Memory B cell (primary cell): ENCODE data around the gene DSTN.

ENCODE experiments used
- ATAC-seq: fragments of 150-1000 bp; cut with Tn5 transposase; 2 replicates; pipeline ENCODE4 v1.10.0; 2021; ENCODE audit warnings: low read depth, mild to moderate bottlenecking, moderate library complexity
- DNase-seq, 2 donors: peaks; one replicate each; pipeline ENCODE4 v3.0.0; 2022; ENCODE audit warnings: low spot score in 2 of 2
- H3K27ac Mint-ChIP-seq: one replicate; pipeline ENCODE4 v1.8.0; 2022; ENCODE audit warnings: mild to moderate bottlenecking, moderate library complexity, mixed read lengths
- H3K27me3 Mint-ChIP-seq: one replicate; pipeline ENCODE4 v1.8.0; 2022; ENCODE audit warnings: mixed read lengths
- H3K36me3 Mint-ChIP-seq: one replicate; pipeline ENCODE4 v1.8.0; 2022; ENCODE audit warnings: mild to moderate bottlenecking, mixed read lengths
- H3K4me1 Mint-ChIP-seq: one replicate; pipeline ENCODE4 v1.8.0; 2022; ENCODE audit warnings: mixed read lengths
- H3K4me3 Mint-ChIP-seq: one replicate; pipeline ENCODE4 v1.8.0; 2022; ENCODE audit warnings: mild to moderate bottlenecking, moderate library complexity, mixed read lengths
- H3K9me3 Mint-ChIP-seq: one replicate; pipeline ENCODE4 v1.8.0; 2022; ENCODE audit warnings: mixed read lengths

The DSTN gene

GRCh38 chr20:17580895-17581294, 11.0 kb downstream of the DSTN start:
- DNase-seq, result no peak
- Mint-ChIP-seq H3K4me3 (no peak overlapping the region), H3K36me3 (peaks cover 2% of the 10 kb centered on the region), H3K9me3 (no peaks in the 10 kb centered on the region), H3K27me3 (no peaks in the 10 kb centered on the region), H3K4me1 (no peaks in the 10 kb centered on the region), H3K27ac (no peak overlapping the region)
- no peak for ATAC-seq

GRCh38 chr20:17583126-17583525, 13.3 kb downstream of the DSTN start:
- Mint-ChIP-seq H3K27me3 (no peaks in the 10 kb centered on the region), H3K4me1 (no peaks in the 10 kb centered on the region)

GRCh38 chr20:17584689-17585088, 14.8 kb downstream of the DSTN start:
- Mint-ChIP-seq H3K4me3 (no peak overlapping the region), H3K4me1 (peaks cover 2% of the 10 kb centered on the region), H3K36me3 (peaks cover 2% of the 10 kb centered on the region), H3K27ac (no peak overlapping the region), H3K9me3 (no peaks in the 10 kb centered on the region), H3K27me3 (no peaks in the 10 kb centered on the region)
- DNase-seq (no peak), ATAC-seq (no peak)

More at GRCh38 chr20:17583126-17583525, 13.3 kb downstream of the DSTN start:
- Mint-ChIP-seq H3K36me3 (peaks cover 2% of the 10 kb centered on the region), H3K27ac (no peak overlapping the region), H3K9me3 (no peaks in the 10 kb centered on the region), H3K4me3 (no peak overlapping the region)
- DNase-seq (no peak), ATAC-seq (no peak)

GRCh38 chr20:17586250-17586649, 16.4 kb downstream of the DSTN start:
- no peaks in the 10 kb centered on the region for H3K36me3 Mint-ChIP-seq
- H3K27me3 Mint-ChIP-seq, result no peaks in the 10 kb centered on the region
- DNase-seq (no peak), ATAC-seq (no peak)
- no peak overlapping the region for H3K4me3 Mint-ChIP-seq
- no peak overlapping the region for H3K27ac Mint-ChIP-seq
- H3K4me1 Mint-ChIP-seq, result peaks cover 2% of the 10 kb centered on the region
- H3K9me3 Mint-ChIP-seq, result no peaks in the 10 kb centered on the region

DNA sequence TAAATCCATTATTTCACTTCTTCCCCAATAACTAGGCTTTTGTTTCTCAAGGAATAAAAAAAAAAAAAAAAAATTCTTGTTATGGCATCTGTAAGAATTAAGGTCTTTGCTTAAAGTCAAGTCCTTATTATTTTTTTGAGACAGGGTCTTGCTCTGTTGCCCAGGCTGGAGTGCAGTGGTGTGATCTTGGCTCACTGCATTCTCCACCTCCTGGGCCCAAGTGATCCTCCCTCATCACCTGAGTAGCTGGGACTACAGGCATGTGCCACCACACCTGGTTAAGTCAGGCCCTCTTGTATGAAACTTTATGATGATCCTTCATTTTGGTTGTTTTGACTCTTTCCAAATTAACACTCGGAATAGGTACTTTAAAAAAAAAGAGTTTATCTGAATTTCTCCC, 17.3 kb downstream of the DSTN start:
- peaks cover 3% of the 10 kb centered on the region for H3K36me3 Mint-ChIP-seq
- DNase-seq (no peak), ATAC-seq (no peak)
- no peaks in the 10 kb centered on the region for H3K27me3 Mint-ChIP-seq
- H3K9me3 Mint-ChIP-seq, result no peaks in the 10 kb centered on the region
- peaks cover 2% of the 10 kb centered on the region for H3K4me1 Mint-ChIP-seq
- no peak overlapping the region for H3K27ac Mint-ChIP-seq
- no peak overlapping the region for H3K4me3 Mint-ChIP-seq

GRCh38 chr20:17587824-17588223, 17.9 kb downstream of the DSTN start:
- Mint-ChIP-seq H3K27me3 (no peaks in the 10 kb centered on the region), H3K4me1 (peaks cover 4% of the 10 kb centered on the region), H3K4me3 (no peak overlapping the region), H3K36me3 (peaks cover 5% of the 10 kb centered on the region), H3K27ac (no peak overlapping the region), H3K9me3 (no peaks in the 10 kb centered on the region)
- no peak for DNase-seq
- no peak for ATAC-seq

DNA sequence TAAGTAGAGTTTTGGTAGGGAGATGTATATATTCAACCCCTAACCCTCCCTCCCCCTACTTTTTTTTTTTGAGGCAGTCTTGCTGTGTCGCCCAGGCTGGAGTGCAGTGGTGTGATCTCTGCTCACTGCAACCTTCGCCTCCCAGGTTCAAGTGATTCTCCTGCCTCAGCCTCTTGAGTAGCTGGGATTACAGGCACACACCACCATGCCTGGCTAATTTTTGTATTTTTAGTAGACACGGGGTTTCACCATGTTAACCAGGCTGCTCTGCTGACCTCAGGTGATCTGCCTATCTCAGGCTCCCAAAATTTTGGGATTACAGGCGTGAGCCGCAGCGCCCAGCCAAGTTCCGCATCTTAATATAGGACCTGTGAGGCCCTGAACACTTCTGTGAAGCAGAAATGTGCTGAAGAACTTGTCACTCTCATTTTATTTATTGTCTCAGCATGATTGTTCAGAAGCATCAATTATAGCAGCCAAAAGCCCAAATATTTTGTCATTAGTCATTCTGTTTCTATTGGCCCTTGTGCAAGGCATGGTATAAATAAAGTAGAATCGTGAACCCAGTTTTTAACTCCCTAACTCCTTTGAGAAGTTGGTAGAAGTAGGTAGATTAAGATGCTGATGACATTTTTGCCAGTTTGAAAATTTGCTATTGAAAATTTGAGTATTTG, 19.4 kb downstream of the DSTN start:
- H3K27ac Mint-ChIP-seq, result no peak overlapping the region
- H3K4me3 Mint-ChIP-seq, result no peak overlapping the region
- peaks cover 7% of the 10 kb centered on the region for H3K36me3 Mint-ChIP-seq
- no peaks in the 10 kb centered on the region for H3K9me3 Mint-ChIP-seq
- ATAC-seq (no peak), DNase-seq (no peak)
- H3K4me1 Mint-ChIP-seq, result peaks cover 6% of the 10 kb centered on the region
- H3K27me3 Mint-ChIP-seq, result no peaks in the 10 kb centered on the region

DNA sequence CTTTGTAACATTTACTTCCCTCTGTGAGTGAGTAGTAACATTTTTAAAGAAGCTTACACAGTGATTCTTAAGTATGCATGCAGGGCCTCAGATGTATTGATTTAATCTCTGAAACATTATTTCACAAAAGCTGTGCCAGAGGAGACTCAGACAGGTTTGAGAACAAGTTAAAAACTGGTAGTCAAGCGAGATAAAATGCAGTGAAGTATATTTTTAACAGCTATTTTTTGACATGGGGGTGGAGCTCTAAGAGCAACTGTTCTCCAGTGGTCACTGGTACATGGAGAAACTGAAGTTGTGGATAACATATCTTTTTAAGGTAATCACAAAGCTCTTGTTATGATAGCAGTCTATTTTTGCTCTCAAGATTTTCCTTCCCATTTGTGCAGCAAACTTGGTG, 20.4 kb downstream of the DSTN start:
- no peaks in the 10 kb centered on the region for H3K9me3 Mint-ChIP-seq
- peaks cover 6% of the 10 kb centered on the region for H3K4me1 Mint-ChIP-seq
- H3K27me3 Mint-ChIP-seq, result no peaks in the 10 kb centered on the region
- peaks cover 7% of the 10 kb centered on the region for H3K36me3 Mint-ChIP-seq
- H3K27ac Mint-ChIP-seq, result no peak overlapping the region
- no peak overlapping the region for H3K4me3 Mint-ChIP-seq
- ATAC-seq, result no peak
- DNase-seq, result no peak

- no peak overlapping the region for H3K4me3 Mint-ChIP-seq
- H3K36me3 Mint-ChIP-seq, result peaks cover 15% of the 10 kb centered on the region
- DNase-seq (no peak), ATAC-seq (no peak)
- H3K9me3 Mint-ChIP-seq, result peaks cover 4% of the 10 kb centered on the region
- no peaks in the 10 kb centered on the region for H3K27me3 Mint-ChIP-seq
- H3K4me1 Mint-ChIP-seq, result peaks cover 6% of the 10 kb centered on the region
- no peak overlapping the region for H3K27ac Mint-ChIP-seq
These were observed 24.0 kb downstream of the DSTN start for GRCh38 chr20:17593902-17594301.

GRCh38 chr20:17594443-17594842, 24.6 kb downstream of the DSTN start:
- Mint-ChIP-seq H3K9me3 (peaks cover 4% of the 10 kb centered on the region), H3K27me3 (no peaks in the 10 kb centered on the region), H3K4me1 (peaks cover 6% of the 10 kb centered on the region), H3K27ac (no peak overlapping the region), H3K36me3 (peaks cover 15% of the 10 kb centered on the region), H3K4me3 (no peak overlapping the region)
- DNase-seq (no peak), ATAC-seq (no peak)

DNA sequence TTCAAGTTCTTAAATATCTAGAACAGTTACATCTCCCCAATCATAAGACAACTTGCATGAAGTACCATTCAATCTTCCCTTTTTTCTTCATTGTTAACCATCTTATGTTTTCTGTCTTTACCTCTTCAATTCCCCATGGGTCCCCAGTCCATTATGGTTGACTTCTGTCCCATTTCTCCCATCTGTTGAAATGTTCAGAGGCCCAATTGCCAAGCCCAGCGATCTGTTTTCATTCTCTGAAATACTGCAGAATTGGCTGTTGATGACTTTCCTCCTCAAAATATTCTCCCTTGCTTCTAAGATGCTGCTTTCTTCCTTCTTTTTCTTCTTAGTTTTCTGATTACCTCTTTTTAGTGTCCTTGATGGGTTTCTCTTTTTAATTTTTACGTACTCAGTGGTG, 26.0 kb downstream of the DSTN start:
- no peaks in the 10 kb centered on the region for H3K27me3 Mint-ChIP-seq
- peaks cover 4% of the 10 kb centered on the region for H3K9me3 Mint-ChIP-seq
- H3K36me3 Mint-ChIP-seq, result peaks cover 18% of the 10 kb centered on the region
- peaks cover 5% of the 10 kb centered on the region for H3K4me1 Mint-ChIP-seq
- H3K27ac Mint-ChIP-seq, result no peak overlapping the region
- no peak for ATAC-seq
- no peak overlapping the region for H3K4me3 Mint-ChIP-seq
- no peak for DNase-seq

DNA sequence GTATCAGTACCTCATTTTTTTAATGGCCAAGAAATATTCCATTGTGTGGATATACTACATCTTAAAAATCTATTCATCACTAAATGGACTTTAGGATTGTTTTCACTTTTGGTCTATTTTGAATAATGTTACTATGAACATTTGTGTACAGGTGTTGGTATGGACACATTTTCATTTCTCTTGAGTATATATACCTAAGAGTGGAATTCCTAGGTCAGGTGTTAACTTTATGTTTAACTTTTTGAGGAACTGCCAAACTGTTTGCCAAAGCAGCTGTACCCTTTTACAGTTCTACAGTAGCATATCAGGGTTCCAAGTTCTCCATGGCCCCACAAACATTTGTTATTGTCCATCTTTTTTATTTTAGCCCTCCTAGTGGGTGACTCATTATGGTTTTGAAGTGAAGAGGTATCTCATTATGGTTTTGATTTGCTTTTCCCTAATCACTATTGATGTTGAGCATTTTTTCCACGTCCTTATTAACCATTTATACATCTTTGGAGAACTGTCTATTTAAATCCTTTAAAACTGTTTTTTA, 28.2 kb downstream of the DSTN start:
- ATAC-seq (no peak), DNase-seq (no peak)
- Mint-ChIP-seq H3K4me1 (peaks cover 3% of the 10 kb centered on the region), H3K27ac (no peak overlapping the region), H3K36me3 (peaks cover 15% of the 10 kb centered on the region), H3K9me3 (peaks cover 4% of the 10 kb centered on the region), H3K4me3 (no peak overlapping the region), H3K27me3 (no peaks in the 10 kb centered on the region)

GRCh38 chr20:17601957-17602356, 32.1 kb downstream of the DSTN start:
- Mint-ChIP-seq H3K36me3 (peaks cover 15% of the 10 kb centered on the region), H3K4me1 (peaks cover 3% of the 10 kb centered on the region), H3K4me3 (no peak overlapping the region), H3K27me3 (no peaks in the 10 kb centered on the region), H3K27ac (no peak overlapping the region), H3K9me3 (peaks cover 4% of the 10 kb centered on the region)
- ATAC-seq, result no peak
- no peak for DNase-seq

- DNase-seq (no peak), ATAC-seq (no peak)
- Mint-ChIP-seq H3K4me1 (peaks cover 3% of the 10 kb centered on the region), H3K27me3 (no peaks in the 10 kb centered on the region), H3K4me3 (no peak overlapping the region), H3K9me3 (peaks cover 3% of the 10 kb centered on the region), H3K36me3 (peaks cover 13% of the 10 kb centered on the region), H3K27ac (no peak overlapping the region)
These were observed 32.6 kb downstream of the DSTN start for GRCh38 chr20:17602493-17602892.

- DNase-seq, result no peak
- no peak for ATAC-seq
- Mint-ChIP-seq H3K27me3 (no peaks in the 10 kb centered on the region), H3K4me3 (no peak overlapping the region), H3K36me3 (peaks cover 9% of the 10 kb centered on the region), H3K4me1 (peaks cover 3% of the 10 kb centered on the region), H3K9me3 (no peaks in the 10 kb centered on the region), H3K27ac (no peak overlapping the region)
These were observed 35.3 kb downstream of the DSTN start for GRCh38 chr20:17605131-17605660.
